ENCODE measurements around the gene PER1.
A peak's percentile ranks its signal among the peaks of the same experiment; 100 is the strongest.

Gene PER1

DNA sequence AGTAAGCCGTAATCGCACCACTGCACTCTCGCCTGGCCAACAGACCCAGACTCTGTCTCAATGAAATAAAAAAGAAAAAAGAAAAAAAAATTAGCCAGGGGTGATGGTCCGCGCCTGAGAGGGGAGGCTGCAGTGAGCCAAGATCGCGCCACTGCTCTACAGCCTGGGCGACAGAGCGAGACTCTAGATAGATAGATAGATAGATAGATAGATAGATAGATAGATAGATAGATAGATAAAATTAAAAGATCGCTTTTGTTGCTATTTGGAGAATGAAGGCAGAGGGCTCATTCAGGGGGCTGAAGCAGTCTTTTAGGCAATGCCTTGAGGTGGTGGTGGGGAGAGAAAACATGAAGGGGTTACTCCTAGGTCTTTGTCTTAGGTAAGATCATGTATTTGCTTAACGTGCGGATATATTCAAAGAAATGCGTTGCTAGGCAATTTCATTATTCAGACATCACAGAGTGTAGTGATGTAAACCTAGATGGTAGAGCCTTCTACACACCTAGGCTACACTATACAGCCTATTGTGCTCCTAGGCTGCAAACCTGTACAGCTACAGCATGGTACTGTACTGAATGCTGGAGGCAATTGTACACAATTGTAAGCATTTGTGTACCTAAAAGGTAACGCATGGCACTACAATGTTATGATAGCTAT is 23.9 kb downstream of the PER1 start:
- no peak for DNase-seq (ENCODE audit: extremely low spot score)
- TF ChIP-seq FOXM1 (IDR thresholded peaks at IDR 0.05; ENCODE audit: borderline replicate concordance) (no peak), HDGF (IDR thresholded peaks at IDR 0.05; ENCODE audit: borderline replicate concordance) (no peak), NFRKB (IDR thresholded peaks at IDR 0.05) (no peak), TARDBP (IDR thresholded peaks at IDR 0.05) (no peak), L3MBTL2 (conservative IDR thresholded peaks at IDR 0.05) (no peak), LEF1 (IDR thresholded peaks at IDR 0.05; ENCODE audit: borderline replicate concordance) (no peak), SUZ12 (IDR thresholded peaks at IDR 0.05) (no peak), ARNT (IDR thresholded peaks at IDR 0.05) (no peak), FOXA1 (IDR thresholded peaks at IDR 0.05) (no peak), ELF4 (IDR thresholded peaks at IDR 0.05) (no peak), ZNF384 (IDR thresholded peaks at IDR 0.05) (no peak)
- POLR2A ChIA-PET, result interaction anchor here (0.7 to 1.4 kb wide), 2 partner anchors 9 to 82 kb away, joined by 4 read pairs; partner anchors contain the start of gene AURKB
- CTCF ChIA-PET, result no interaction called here

DNA sequence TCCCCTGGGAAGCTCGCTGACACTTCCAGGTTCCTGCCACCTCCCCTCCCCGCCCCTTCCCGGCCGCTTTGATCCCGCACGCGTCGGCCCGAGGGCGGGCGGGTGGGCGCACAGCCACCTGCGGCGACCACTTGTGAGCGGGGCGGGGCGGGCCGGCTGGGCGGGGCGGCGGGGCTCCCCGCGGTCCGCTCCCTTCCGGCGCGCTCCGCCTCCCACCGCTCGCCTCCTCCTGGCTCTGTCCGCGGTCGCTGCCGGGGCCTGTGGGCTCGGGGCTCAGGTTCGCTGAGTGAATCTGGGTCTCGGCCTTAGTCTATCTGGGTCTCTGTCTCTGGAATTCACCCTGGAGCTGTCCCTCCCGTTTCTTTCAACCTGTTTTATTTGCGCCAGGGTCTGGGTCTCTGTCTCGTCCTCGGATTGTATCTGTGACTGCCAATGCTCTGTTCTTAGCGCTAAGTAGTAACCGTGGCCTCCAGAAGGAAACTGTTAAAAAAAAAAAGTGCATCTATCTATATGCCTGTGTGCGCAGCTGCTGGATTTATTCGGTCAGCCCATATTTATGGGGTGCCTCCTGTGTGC is 25.6 kb downstream of the PER1 start:
- DNase-seq (ENCODE audit: extremely low spot score), result no peak
- ChIA-PET POLR2A (interaction anchor here (0.9 to 2.1 kb wide), 10 partner anchors 11 to 169 kb away, joined by 3 to 13 read pairs (median 4); partner anchors contain the start of genes AURKB, CTC1, PFAS and SLC25A35), CTCF (interaction anchor here (0.7 to 1.1 kb wide), 4 partner anchors 8 to 115 kb away, joined by 3 read pairs; no protein-coding TSS in a partner anchor)
- TF ChIP-seq FOXK2 (IDR thresholded peaks at IDR 0.05) (no peak), LEF1 (IDR thresholded peaks at IDR 0.05; ENCODE audit: borderline replicate concordance) (no peak), NFRKB (IDR thresholded peaks at IDR 0.05) (no peak), FOXM1 (IDR thresholded peaks at IDR 0.05; ENCODE audit: borderline replicate concordance) (no peak)

GRCh38 chr17:8125947-8126490 is 26.2 kb downstream of the PER1 start:
- POLR2A ChIA-PET, result interaction anchor here (0.9 to 2.1 kb wide), 8 partner anchors 11 to 169 kb away, joined by 3 to 13 read pairs (median 4); partner anchors contain the start of genes CTC1, PFAS, SLC25A35 and VAMP2
- CTCF ChIA-PET, result interaction anchor here (0.7 to 1.1 kb wide), 2 partner anchors 47 to 115 kb away, joined by 3 read pairs; no protein-coding TSS in a partner anchor
- DNase-seq (ENCODE audit: extremely low spot score), result no peak
- TF ChIP-seq NFRKB (IDR thresholded peaks at IDR 0.05), result no peak
- TF ChIP-seq L3MBTL2 (conservative IDR thresholded peaks at IDR 0.05), result 0 out of 2 replicates have a peak, but pooled peaks have one; percentile 25
- TF ChIP-seq CTBP1 (IDR thresholded peaks at IDR 0.05; ENCODE audit: borderline replicate concordance), result no peak
- no peak for TF ChIP-seq HDGF (IDR thresholded peaks at IDR 0.05; ENCODE audit: borderline replicate concordance)
- TF ChIP-seq ELF4 (IDR thresholded peaks at IDR 0.05), result no peak

- peak; percentile 73 for DNase-seq (ENCODE audit: extremely low spot score)
- ChIA-PET POLR2A (interaction anchor here (1.2 to 2.8 kb wide), 5 partner anchors 27 to 170 kb away, joined by 5 to 22 read pairs (median 9); partner anchors contain the start of genes AURKB, PER1 and SLC25A35), CTCF (interaction anchor here (0.6 kb wide), 1 partner anchor 53 kb away, joined by 4 read pairs; no protein-coding TSS in a partner anchor)
- TF ChIP-seq FOXA1 (IDR thresholded peaks at IDR 0.05), result no peak
- no peak for TF ChIP-seq PKNOX1 (IDR thresholded peaks at IDR 0.05)
- no peak for TF ChIP-seq BHLHE40 (IDR thresholded peaks at IDR 0.05; ENCODE audit: borderline replicate concordance)
- TF ChIP-seq ARNT (IDR thresholded peaks at IDR 0.05), result no peak
- TF ChIP-seq L3MBTL2 (conservative IDR thresholded peaks at IDR 0.05), result no peak
- no peak; the same call in 1 of the 2 replicates for TF ChIP-seq TARDBP (IDR thresholded peaks at IDR 0.05)
These were observed 26.9 kb downstream of the PER1 start for GRCh38 chr17:8125154-8125946.

DNA sequence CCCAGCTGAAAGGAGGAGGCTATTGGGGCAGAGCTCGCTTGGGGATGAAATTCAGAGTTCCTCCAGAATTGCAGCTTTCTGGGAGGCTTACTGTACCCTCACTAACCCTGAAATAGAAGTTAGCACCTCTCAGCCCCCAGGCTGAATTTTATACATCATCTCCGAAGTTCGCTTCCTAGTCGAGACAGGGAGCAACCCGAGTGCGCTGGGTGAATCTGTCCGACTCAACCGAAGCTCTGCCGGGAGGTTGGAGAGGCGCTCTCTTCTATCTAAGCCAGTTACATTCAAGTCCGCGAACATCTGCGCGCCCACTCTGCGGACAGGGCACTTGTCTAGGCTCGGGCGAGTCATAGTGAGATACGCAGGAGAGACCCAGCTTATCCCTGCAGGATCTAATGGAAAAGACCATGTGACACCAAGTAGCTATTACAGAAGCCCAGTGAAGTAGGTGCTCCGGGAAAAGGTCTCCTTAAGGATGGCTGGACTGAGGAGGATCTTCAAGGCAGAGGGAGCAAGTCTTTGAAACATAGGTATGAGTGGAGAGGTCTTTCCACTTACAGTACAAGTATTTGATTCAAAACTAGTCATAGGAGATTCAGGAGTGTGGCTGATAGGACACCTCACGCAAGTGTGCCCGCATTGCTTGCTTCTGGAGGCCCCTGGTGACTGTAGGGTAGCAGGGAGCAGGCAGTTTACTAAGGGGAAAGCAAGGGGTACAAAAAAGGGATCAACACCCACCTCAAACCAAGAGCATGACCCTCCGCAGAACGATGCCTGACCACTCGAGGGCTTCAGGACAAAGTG is 27.7 kb downstream of the PER1 start:
- no peak for TF ChIP-seq SP1 (IDR thresholded peaks at IDR 0.05)
- no peak for TF ChIP-seq L3MBTL2 (conservative IDR thresholded peaks at IDR 0.05)
- no peak for TF ChIP-seq NFRKB (IDR thresholded peaks at IDR 0.05)
- TF ChIP-seq CTBP1 (IDR thresholded peaks at IDR 0.05; ENCODE audit: borderline replicate concordance), result no peak
- no peak for TF ChIP-seq TARDBP (IDR thresholded peaks at IDR 0.05)
- no peak for TF ChIP-seq ZNF384 (IDR thresholded peaks at IDR 0.05)
- TF ChIP-seq LEF1 (IDR thresholded peaks at IDR 0.05; ENCODE audit: borderline replicate concordance), result no peak
- no peak for TF ChIP-seq SUZ12 (IDR thresholded peaks at IDR 0.05)
- no peak for TF ChIP-seq FOXK2 (IDR thresholded peaks at IDR 0.05)
- no peak for TF ChIP-seq HDGF (IDR thresholded peaks at IDR 0.05; ENCODE audit: borderline replicate concordance)
- no peak for TF ChIP-seq FOXM1 (IDR thresholded peaks at IDR 0.05; ENCODE audit: borderline replicate concordance)
- TF ChIP-seq ARNT (IDR thresholded peaks at IDR 0.05), result no peak
- no peak for TF ChIP-seq FOXA1 (IDR thresholded peaks at IDR 0.05)
- POLR2A ChIA-PET, result interaction anchor here (1.0 to 2.8 kb wide), 6 partner anchors 28 to 171 kb away, joined by 3 to 22 read pairs (median 7); partner anchors contain the start of genes AURKB, PER1 and SLC25A35
- CTCF ChIA-PET, result interaction anchor here (0.6 to 1.0 kb wide), 5 partner anchors 34 to 154 kb away, joined by 3 to 8 read pairs (median 3); no protein-coding TSS in a partner anchor
- no peak for DNase-seq (ENCODE audit: extremely low spot score)
